Measurements from ENCODE around the gene MOSPD3. TPM values are rescaled to one million over a fixed set of nuclear protein-coding genes. Genes with fewer than 3 reads are reported as not detected.

MOSPD3 gene
- total and polyA plus RNA-seq, 8 donors = 15.7 to 35.7 (median 31.4) TPM

- peaks cover 0 to 41% of the 10 kb centered on the region in 2 donors for H3K36me3 ChIP-seq
- H3K27me3 ChIP-seq = no peaks in the 10 kb centered on the region
- peaks cover 25 to 51% of the 10 kb centered on the region in 2 donors for H3K4me1 ChIP-seq
- H3K27ac ChIP-seq = peak overlapping the region; percentile 95 to 98
- no peaks in the 10 kb centered on the region for H3K9me3 ChIP-seq
- H3K4me3 ChIP-seq = peak overlapping the region; percentile 78 to 100
- TF ChIP-seq, protein P1, sequence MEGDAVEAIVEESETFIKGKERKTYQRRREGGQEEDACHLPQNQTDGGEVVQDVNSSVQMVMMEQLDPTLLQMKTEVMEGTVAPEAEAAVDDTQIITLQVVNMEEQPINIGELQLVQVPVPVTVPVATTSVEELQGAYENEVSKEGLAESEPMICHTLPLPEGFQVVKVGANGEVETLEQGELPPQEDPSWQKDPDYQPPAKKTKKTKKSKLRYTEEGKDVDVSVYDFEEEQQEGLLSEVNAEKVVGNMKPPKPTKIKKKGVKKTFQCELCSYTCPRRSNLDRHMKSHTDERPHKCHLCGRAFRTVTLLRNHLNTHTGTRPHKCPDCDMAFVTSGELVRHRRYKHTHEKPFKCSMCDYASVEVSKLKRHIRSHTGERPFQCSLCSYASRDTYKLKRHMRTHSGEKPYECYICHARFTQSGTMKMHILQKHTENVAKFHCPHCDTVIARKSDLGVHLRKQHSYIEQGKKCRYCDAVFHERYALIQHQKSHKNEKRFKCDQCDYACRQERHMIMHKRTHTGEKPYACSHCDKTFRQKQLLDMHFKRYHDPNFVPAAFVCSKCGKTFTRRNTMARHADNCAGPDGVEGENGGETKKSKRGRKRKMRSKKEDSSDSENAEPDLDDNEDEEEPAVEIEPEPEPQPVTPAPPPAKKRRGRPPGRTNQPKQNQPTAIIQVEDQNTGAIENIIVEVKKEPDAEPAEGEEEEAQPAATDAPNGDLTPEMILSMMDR (IDR thresholded peaks at IDR 0.05) = no peak
- intact Hi-C loops (cut with DNase I) = no loop called here
- peak in 2 of 4 donors; percentile 88 to 92 for DNase-seq
- ATAC-seq = peak; percentile 29
These were observed 28.9 kb upstream of the MOSPD3 start for GRCh38 chr7:100583132-100584053.

GRCh38 chr7:100584054-100584682, 28.2 kb upstream of the MOSPD3 start:
- Histone ChIP-seq H3K36me3 (peaks cover 0 to 33% of the 10 kb centered on the region in 2 donors), H3K27me3 (peaks cover 0 to 2% of the 10 kb centered on the region in 2 donors), H3K9me3 (no peaks in the 10 kb centered on the region), H3K4me1 (peaks cover 25 to 51% of the 10 kb centered on the region in 2 donors), H3K27ac (peak overlapping the region; percentile 95 to 98), H3K4me3 (peak overlapping the region; percentile 78 to 100)
- intact Hi-C loops (cut with DNase I) = no loop called here
- TF ChIP-seq, protein P1 (IDR thresholded peaks at IDR 0.05) = no peak
- DNase-seq = peak in 2 of 4 donors; percentile 61 to 90
- peak; percentile 2 for ATAC-seq

GRCh38 chr7:100584683-100585510, 27.4 kb upstream of the MOSPD3 start:
- peaks cover 25 to 51% of the 10 kb centered on the region in 2 donors for H3K4me1 ChIP-seq
- intact Hi-C loops (cut with DNase I) = no loop called here
- H3K36me3 ChIP-seq = peaks cover 0 to 26% of the 10 kb centered on the region in 2 donors
- ATAC-seq (peak; percentile 3), DNase-seq (peak in 3 of 4 donors; percentile 73 to 85 (median 85))
- H3K9me3 ChIP-seq = no peaks in the 10 kb centered on the region
- TF ChIP-seq, protein P1 (IDR thresholded peaks at IDR 0.05) = no peak
- H3K27ac ChIP-seq = peak overlapping the region; percentile 95 to 98
- H3K4me3 ChIP-seq = peak overlapping the region; percentile 78 to 100
- H3K27me3 ChIP-seq = peaks cover 0 to 9% of the 10 kb centered on the region in 2 donors

- TF ChIP-seq, protein P1 (IDR thresholded peaks at IDR 0.05) = no peak
- peak within 1 kb of the TSS; percentile 78 to 100 for H3K4me3 ChIP-seq
- DNase-seq (peak in 2 of 4 donors; percentile 69 to 91), ATAC-seq (peak; percentile 47)
- peaks cover 0 to 20% of the 10 kb centered on the region in 2 donors for H3K36me3 ChIP-seq
- no peaks in the 10 kb centered on the region for H3K9me3 ChIP-seq
- H3K27me3 ChIP-seq = peaks cover 0 to 17% of the 10 kb centered on the region in 2 donors
- peak within 1 kb of the TSS; percentile 95 to 98 for H3K27ac ChIP-seq
- peaks cover 25 to 51% of the 10 kb centered on the region in 2 donors for H3K4me1 ChIP-seq
- intact Hi-C loops (cut with DNase I) = no loop called here
These were observed 26.7 kb upstream of the MOSPD3 start, which contains the start of gene LRCH4 for GRCh38 chr7:100585511-100586265. Gene LRCH4 (minus strand): TSS chr7:100586129. CDS start chr7:100586100, 29 bp downstream.
